HCT116 (cell line): ENCODE results near the gene CCK. TPM values are rescaled to one million over a fixed set of nuclear protein-coding genes. Genes with fewer than 3 reads are reported as not detected.

Experiments
- ATAC-seq: fragments of 200-7000 bp; cut with Tn5 transposase; 2 replicates; pipeline ENCODE4 v1.9.1; 2020; ENCODE audit warnings: mild to moderate bottlenecking, moderate library complexity
- BruUV-seq: library from RNA; stranded (reverse); fragments of 400-500 nt; replicated peaks from 2 replicates; lab custom pipeline; 2021; lab: Mats Ljungman, UMichigan
- CTCF ChIA-PET: fragments of 300-600 bp; sonication (Branson Sonifier 250); formaldehyde crosslinking; loops from one replicate; lab custom pipeline; 2021; ENCODE audit warnings: antibody characterized with exemption; lab: Charles Lee
- POLR2A ChIA-PET: fragments of 300-600, 350-600 bp; sonication (Branson Sonifier 250); formaldehyde crosslinking; loops from one replicate; lab custom pipeline; 2021; ENCODE audit warnings: antibody characterized with exemption; lab: Charles Lee
- RAD21 ChIA-PET, 2 experiments: fragments of 300-600 bp; sonication (Branson Sonifier 250); formaldehyde crosslinking; loops; one replicate each; lab custom pipeline; 2023; ENCODE audit warnings: low total read pairs in 2 of 2; ENCODE audit not compliant: uncharacterized antibody in 2 of 2, unreplicated experiment in 2 of 2, low non-redundant PET in 1 of 2; lab: Charles Lee
- DNase-seq: peaks from one replicate; pipeline ENCODE4 v3.0.0-alpha.2; 2010; ENCODE audit warnings: low read depth, low spot score
- H2AFZ ChIP-seq: fragments of 200-600 bp; shearing (Covaris generic), sonication (generic); 2 replicates; pipeline ENCODE4 v1.6.1; 2017; ENCODE audit warnings: low read depth, mixed run types, mixed read lengths, antibody characterized with exemption, low read length; ENCODE audit not compliant: poor library complexity, severe bottlenecking
- H3K27ac ChIP-seq: 2 replicates; pipeline ENCODE4 v1.5.1; 2012; ENCODE audit warnings: low read depth, low read length
- H3K27me3 ChIP-seq: fragments of 200-600 bp; sonication (generic); 2 replicates; pipeline ENCODE4 v1.6.1; 2016; ENCODE audit warnings: mixed run types, low read length, mixed read lengths; ENCODE audit not compliant: insufficient read depth
- H3K36me3 ChIP-seq, 2 experiments: fragments of 200-500 bp in 1 of 2; fragments of 200-600 bp in 1 of 2; sonication (Bioruptor generic) in 1 of 2; sonication (generic) in 1 of 2; 2 replicates each; pipeline versions ENCODE4 v1.5.1 to v1.6.1; 2014 to 2016; ENCODE audit warnings: low read length in 2 of 2, inconsistent platforms in 1 of 2, mixed read lengths in 1 of 2, mixed run types in 1 of 2; ENCODE audit not compliant: insufficient read depth in 2 of 2, control insufficient read depth in 1 of 2
- H3K4me1 ChIP-seq, 2 experiments: fragments of 200-600 bp in 1 of 2; sonication (generic) in 1 of 2; 2 replicates each; pipeline versions ENCODE4 v1.5.1 to v1.6.1; 2012 to 2017; ENCODE audit warnings: low read length in 2 of 2, inconsistent platforms in 1 of 2, mild to moderate bottlenecking in 1 of 2, mixed read lengths in 1 of 2, mixed run types in 1 of 2, moderate library complexity in 1 of 2; ENCODE audit not compliant: insufficient read depth in 2 of 2, control insufficient read depth in 1 of 2
- H3K4me2 ChIP-seq: fragments of 200-600 bp; sonication (generic); 2 replicates; pipeline ENCODE4 v1.6.1; 2017; ENCODE audit warnings: mixed run types, low read length, mixed read lengths
- H3K4me3 ChIP-seq, 2 experiments: fragments of 200-600 bp in 1 of 2; sonication (generic) in 1 of 2; replicated peaks in 1 of 2; 2 replicates each; pipeline ENCODE4 v1.5.1; 2011 to 2016; ENCODE audit warnings: low read length in 2 of 2, control low read depth in 1 of 2, low read depth in 1 of 2, mild to moderate bottlenecking in 1 of 2, mixed read lengths in 1 of 2, mixed run types in 1 of 2
- H3K79me2 ChIP-seq: fragments of 200-600 bp; sonication (generic); 2 replicates; pipeline ENCODE4 v1.6.1; 2017; ENCODE audit warnings: mild to moderate bottlenecking, mixed run types, low read length, moderate library complexity, mixed read lengths; ENCODE audit not compliant: insufficient read depth
- H3K9ac ChIP-seq: fragments of 200-600 bp; sonication (generic); 2 replicates; pipeline ENCODE4 v1.6.1; 2016; ENCODE audit warnings: low read length, mixed read lengths
- H3K9me2 ChIP-seq: fragments of 200-600 bp; sonication (generic), shearing (Covaris generic); 2 replicates; pipeline ENCODE4 v1.6.1; 2017; ENCODE audit warnings: mixed run types, mild to moderate bottlenecking, moderate library complexity; ENCODE audit not compliant: insufficient read depth
- H3K9me3 ChIP-seq, 2 experiments: fragments of 200-500 bp in 1 of 2; fragments of 200-600 bp in 1 of 2; sonication (Bioruptor generic) in 1 of 2; sonication (generic) in 1 of 2; 2 replicates each; pipeline ENCODE4 v1.6.1; 2014 to 2017; ENCODE audit warnings: low read length in 2 of 2, mixed read lengths in 2 of 2, inconsistent platforms in 1 of 2, low read depth in 1 of 2, mild to moderate bottlenecking in 1 of 2, mixed run types in 1 of 2, moderate library complexity in 1 of 2; ENCODE audit not compliant: control insufficient read depth in 1 of 2, insufficient read depth in 1 of 2
- H4K20me1 ChIP-seq: fragments of 200-600 bp; sonication (generic), shearing (Covaris generic); 2 replicates; pipeline ENCODE4 v1.6.1; 2017; ENCODE audit warnings: mixed run types, mild to moderate bottlenecking, moderate library complexity; ENCODE audit not compliant: insufficient read depth
- CEBPB ChIP-seq: IDR thresholded peaks from 2 replicates; pipeline ENCODE4 v1.6.1; 2012; ENCODE audit warnings: low read depth
- EGR1 ChIP-seq: IDR thresholded peaks from 2 replicates; pipeline ENCODE4 v1.6.1; 2012; ENCODE audit warnings: low read depth
- ELF1 ChIP-seq: IDR thresholded peaks from 2 replicates; pipeline ENCODE4 v1.6.1; 2012; ENCODE audit warnings: low read depth, borderline replicate concordance
- EZH2 ChIP-seq: fragments of 200-600 bp; sonication (generic); IDR thresholded peaks from 2 replicates; pipeline ENCODE4 v1.6.1; 2017; ENCODE audit warnings: antibody characterized with exemption, mixed run types
- EZH2phosphoT487 ChIP-seq: fragments of 200-600 bp; IDR thresholded peaks from 2 replicates; pipeline ENCODE4 v1.6.1; 2018; ENCODE audit warnings: antibody characterized with exemption, borderline replicate concordance
- POLR2AphosphoS5 ChIP-seq: IDR thresholded peaks from 2 replicates; pipeline ENCODE4 v1.6.1; 2011; ENCODE audit warnings: mild to moderate bottlenecking, low read depth, low read length, moderate library complexity
- SRF ChIP-seq: IDR thresholded peaks from 2 replicates; pipeline ENCODE4 v1.6.1; 2012; ENCODE audit warnings: low read depth
- ZNF274 ChIP-seq: fragments of 200-500 bp; sonication (Bioruptor generic); IDR thresholded peaks from 2 replicates; pipeline ENCODE4 v1.6.1; 2014; ENCODE audit warnings: mild to moderate bottlenecking, low read depth, low read length, inconsistent platforms
- intact Hi-C: fragments of 100-400 bp; cut with micrococcal nuclease; formaldehyde crosslinking; loops from 2 replicates; pipeline ENCODE4 v1.10.0; 2022
- total RNA-seq: library from RNA; stranded (reverse); gene quantifications from one replicate; pipeline ENCODE4 v1.2.1, GENCODE V29; 2021; ENCODE audit not compliant: unreplicated experiment
- TF ChIP-seq, protein P1 (sequence below): IDR thresholded peaks from 2 replicates; pipeline ENCODE4 v1.6.1; 2012

Gene CCK
- total RNA-seq, 1 experiment from 2014 or later: 0.32 TPM

DNA sequence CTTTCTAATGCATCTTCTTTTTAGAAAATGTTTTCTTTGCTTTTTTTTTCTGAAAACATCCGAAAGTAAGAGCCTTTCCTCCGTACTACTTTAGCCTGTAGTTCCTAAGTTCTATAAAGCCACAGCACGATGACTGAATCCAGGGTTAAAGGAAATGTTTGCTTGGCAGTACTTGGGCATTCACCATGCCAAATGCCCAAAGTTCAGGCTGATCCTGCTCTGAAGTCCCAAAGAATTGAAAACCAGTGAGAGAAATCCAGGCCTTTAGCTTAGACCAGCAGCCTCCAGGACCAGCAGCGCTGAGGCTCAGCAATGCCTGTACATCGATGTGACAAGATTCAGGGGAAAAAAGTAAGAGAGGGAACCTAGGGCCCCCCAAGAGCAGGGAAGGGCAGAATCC, 35.1 kb downstream of the CCK start:
- intact Hi-C loops: loop anchor here (1.0 to 5.0 kb wide), 5 partner anchors 212 to 651 kb away; no protein-coding TSS in a partner anchor
- no peaks in the 10 kb centered on the region for H3K27me3 ChIP-seq
- H3K9me2 ChIP-seq: no peaks in the 10 kb centered on the region
- H3K79me2 ChIP-seq: no peaks in the 10 kb centered on the region
- H3K4me3 ChIP-seq: no peak overlapping the region
- no peak for TF ChIP-seq POLR2AphosphoS5
- no peak for TF ChIP-seq SRF
- no peak for TF ChIP-seq CEBPB
- no peak for TF ChIP-seq EZH2
- TF ChIP-seq, protein P1, sequence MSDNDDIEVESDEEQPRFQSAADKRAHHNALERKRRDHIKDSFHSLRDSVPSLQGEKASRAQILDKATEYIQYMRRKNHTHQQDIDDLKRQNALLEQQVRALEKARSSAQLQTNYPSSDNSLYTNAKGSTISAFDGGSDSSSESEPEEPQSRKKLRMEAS: no peak
- no peak for TF ChIP-seq EGR1
- no peak for TF ChIP-seq ELF1
- TF ChIP-seq ZNF274: no peak
- TF ChIP-seq EZH2phosphoT487: no peak
- H3K27ac ChIP-seq: no peak overlapping the region
- no peaks in the 10 kb centered on the region for H4K20me1 ChIP-seq
- no peaks in the 10 kb centered on the region for H3K9me3 ChIP-seq
- no peak for DNase-seq
- no peak overlapping the region for H3K4me2 ChIP-seq
- ChIA-PET CTCF (interaction anchor here (3.3 kb wide), 1 partner anchor 212 kb away, joined by 57 read pairs; no protein-coding TSS in a partner anchor), POLR2A (no interaction called here), RAD21 (no interaction called here)
- H3K36me3 ChIP-seq: no peaks in the 10 kb centered on the region
- H2AFZ ChIP-seq: no peak overlapping the region
- peaks cover 0 to 5% of the 10 kb centered on the region in 2 experiments; a peak in 1 of 4 replicates for H3K4me1 ChIP-seq
- no peak overlapping the region for H3K9ac ChIP-seq
- no TSS peak for BruUV-seq
- no peak for ATAC-seq
